ENCODE data around the gene BTBD16. TPM values are rescaled to one million over a fixed set of nuclear protein-coding genes. Genes with fewer than 3 reads are reported as not detected.

The BTBD16 gene
- polyA plus RNA-seq, 1 donor = 0.79 TPM

DNA sequence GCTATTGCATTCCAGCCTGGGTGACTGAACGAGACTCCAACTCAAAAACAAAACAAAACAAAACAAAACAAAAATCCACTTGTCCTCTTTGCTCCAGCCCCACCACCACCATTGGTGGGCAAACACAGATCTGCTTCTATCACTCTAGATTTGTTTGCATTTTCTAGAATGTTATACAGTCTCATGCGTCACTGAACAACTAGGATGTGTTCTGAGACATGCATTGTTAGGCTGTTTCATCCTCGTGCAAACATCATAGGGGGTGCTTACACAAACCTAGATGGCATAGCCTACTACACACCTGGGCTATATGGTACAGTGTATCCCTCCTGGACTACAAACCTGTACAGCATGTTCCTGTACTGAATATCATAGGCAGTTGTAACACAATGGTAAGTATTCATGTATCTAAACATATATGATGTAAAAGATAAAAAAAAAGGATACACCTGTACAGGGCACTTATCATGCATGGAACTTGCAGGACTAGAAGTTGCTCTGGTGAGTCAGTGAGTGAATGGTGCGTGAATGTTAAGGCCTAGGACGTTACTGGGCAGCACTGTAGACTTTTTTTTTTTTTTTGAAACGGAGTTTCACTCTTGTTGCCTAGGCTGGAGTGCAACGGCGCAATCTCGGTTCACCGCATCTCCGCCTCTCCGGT is 45.3 kb downstream of the BTBD16 start:
- Histone ChIP-seq H3K4me1 (ENCODE audit: control insufficient read depth, insufficient read depth, low read length) (peaks cover 8% of the 10 kb centered on the region), H3K36me3 (ENCODE audit: control insufficient read depth, insufficient read depth, low read length) (no peaks in the 10 kb centered on the region), H3K27ac (ENCODE audit: low read length) (no peak overlapping the region), H3K9me3 (ENCODE audit: control insufficient read depth, low read depth, low read length) (no peaks in the 10 kb centered on the region), H3K27me3 (ENCODE audit: control insufficient read depth, insufficient read depth, low read length) (no peaks in the 10 kb centered on the region), H3K4me3 (ENCODE audit: low read length) (no peak overlapping the region)
- WGBS (ENCODE audit: insufficient coverage, low lambda C conversion rate) = no CpG with 5 or more reads among the region's 12 CpGs
- DNase-seq = no peak

DNA sequence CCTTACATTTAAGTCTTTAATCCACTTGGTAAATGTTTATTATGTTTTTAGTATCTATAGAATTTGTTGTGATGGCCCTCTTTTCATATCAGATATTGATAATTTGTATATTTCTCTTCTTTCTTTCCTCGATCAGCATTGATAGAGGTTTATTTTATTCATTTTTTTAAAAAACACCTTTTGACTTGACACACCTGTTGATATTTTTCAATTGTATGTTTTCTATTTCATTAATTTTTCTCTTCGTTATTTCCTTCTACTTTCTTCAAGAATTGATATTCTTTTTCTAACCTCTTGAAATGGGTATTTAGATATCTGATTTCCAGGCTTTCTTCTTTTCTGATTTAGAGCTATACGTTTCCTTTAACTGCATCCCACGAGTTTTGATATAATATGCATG is 50.9 kb downstream of the BTBD16 start:
- 93% methylated on average over 4 of the region's 4 CpGs for WGBS (ENCODE audit: insufficient coverage, low lambda C conversion rate)
- Histone ChIP-seq H3K27ac (ENCODE audit: low read length) (no peak overlapping the region), H3K27me3 (ENCODE audit: control insufficient read depth, insufficient read depth, low read length) (no peaks in the 10 kb centered on the region), H3K4me3 (ENCODE audit: low read length) (no peak overlapping the region), H3K4me1 (ENCODE audit: control insufficient read depth, insufficient read depth, low read length) (no peaks in the 10 kb centered on the region), H3K9me3 (ENCODE audit: control insufficient read depth, low read depth, low read length) (no peaks in the 10 kb centered on the region), H3K36me3 (ENCODE audit: control insufficient read depth, insufficient read depth, low read length) (no peaks in the 10 kb centered on the region)
- DNase-seq = no peak

DNA sequence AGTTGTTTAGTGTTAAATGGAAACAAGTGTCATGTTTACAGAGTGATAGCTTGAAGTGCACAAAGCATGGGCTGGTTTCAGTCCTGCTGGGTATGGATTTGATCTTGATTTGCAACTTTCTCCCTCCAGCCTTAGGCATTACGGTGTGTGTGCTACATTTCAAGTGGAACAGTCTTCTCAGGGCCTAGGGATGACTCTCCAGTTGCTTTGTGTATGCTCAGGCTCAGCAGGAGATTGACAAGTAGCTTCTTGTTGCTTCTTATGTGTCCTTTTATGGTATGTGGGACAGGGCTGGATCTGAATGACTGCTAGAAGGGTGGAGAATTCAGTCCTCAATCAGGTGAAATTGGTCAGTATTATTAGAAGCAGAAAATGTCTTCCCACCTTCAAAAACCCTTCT is 52.1 kb downstream of the BTBD16 start:
- WGBS (ENCODE audit: insufficient coverage, low lambda C conversion rate) = no CpG with 5 or more reads among the region's 1 CpG
- H3K4me3 ChIP-seq (ENCODE audit: low read length) = no peak overlapping the region
- no peak overlapping the region for H3K27ac ChIP-seq (ENCODE audit: low read length)
- no peaks in the 10 kb centered on the region for H3K4me1 ChIP-seq (ENCODE audit: control insufficient read depth, insufficient read depth, low read length)
- no peak for DNase-seq
- H3K27me3 ChIP-seq (ENCODE audit: control insufficient read depth, insufficient read depth, low read length) = no peaks in the 10 kb centered on the region
- no peaks in the 10 kb centered on the region for H3K9me3 ChIP-seq (ENCODE audit: control insufficient read depth, low read depth, low read length)
- no peaks in the 10 kb centered on the region for H3K36me3 ChIP-seq (ENCODE audit: control insufficient read depth, insufficient read depth, low read length)

DNA sequence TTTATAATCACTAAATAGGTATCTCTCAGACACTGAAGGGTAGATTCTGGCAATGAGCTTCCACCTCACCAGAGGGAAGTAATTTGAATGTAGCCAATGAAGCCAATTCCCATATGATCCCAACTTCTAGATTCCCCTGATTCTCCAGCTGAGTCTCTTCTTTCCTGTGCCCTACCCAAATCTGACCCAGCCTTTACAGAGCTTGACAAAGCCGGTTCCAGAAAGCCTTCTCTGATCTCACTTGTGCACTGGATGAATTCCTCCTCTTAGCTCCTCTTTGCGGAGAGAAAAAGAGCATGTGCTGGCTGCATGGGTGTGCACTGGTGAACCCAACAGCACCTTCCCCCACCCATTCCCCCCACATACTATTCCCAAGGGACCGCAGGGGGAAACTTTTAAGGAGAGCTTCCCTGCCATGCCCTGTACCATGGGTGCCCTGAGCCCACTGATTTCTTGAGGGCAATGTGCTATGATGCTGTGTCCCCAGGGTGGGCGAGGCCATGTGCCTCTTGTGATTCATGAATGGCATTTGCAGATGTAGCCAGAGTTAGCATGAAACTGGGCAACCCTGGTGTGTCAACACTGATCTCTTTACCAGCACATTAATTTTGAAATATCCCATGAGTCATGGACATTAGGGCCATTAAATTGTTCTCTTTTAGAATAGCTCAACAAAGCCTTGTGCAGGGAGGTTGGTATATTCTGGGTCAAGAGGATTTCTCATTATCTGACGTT is 53.0 kb downstream of the BTBD16 start:
- DNase-seq = no peak
- 100% methylated on average over 1 of the region's 5 CpGs for WGBS (ENCODE audit: insufficient coverage, low lambda C conversion rate)

DNA sequence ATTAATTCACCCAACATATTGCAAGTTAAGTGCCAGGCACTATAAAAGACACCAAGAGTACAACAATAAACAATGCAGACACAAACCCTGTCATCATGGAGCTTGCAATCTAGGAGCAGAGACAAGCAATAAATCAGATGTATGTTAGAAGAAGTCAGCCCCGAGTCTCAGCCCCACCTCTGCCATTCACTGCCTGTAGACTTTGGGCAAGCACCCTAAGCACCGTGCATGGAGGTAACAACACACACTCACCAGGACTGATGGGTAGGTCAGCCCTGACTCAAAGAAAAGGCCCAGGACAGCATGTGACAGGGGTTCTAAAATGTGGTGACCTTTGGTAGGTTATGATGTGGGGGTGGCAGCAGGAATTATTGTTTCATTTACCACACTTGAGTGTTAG is 54.1 kb downstream of the BTBD16 start:
- no peak for DNase-seq
- WGBS (ENCODE audit: insufficient coverage, low lambda C conversion rate) = no CpG with 5 or more reads among the region's 2 CpGs
- H3K4me3 ChIP-seq (ENCODE audit: low read length) = no peak overlapping the region
- no peaks in the 10 kb centered on the region for H3K9me3 ChIP-seq (ENCODE audit: control insufficient read depth, low read depth, low read length)
- H3K36me3 ChIP-seq (ENCODE audit: control insufficient read depth, insufficient read depth, low read length) = no peaks in the 10 kb centered on the region
- no peaks in the 10 kb centered on the region for H3K4me1 ChIP-seq (ENCODE audit: control insufficient read depth, insufficient read depth, low read length)
- H3K27ac ChIP-seq (ENCODE audit: low read length) = no peak overlapping the region
- no peaks in the 10 kb centered on the region for H3K27me3 ChIP-seq (ENCODE audit: control insufficient read depth, insufficient read depth, low read length)

More for the DNA sequence above, 53.0 kb downstream of the BTBD16 start:
- Histone ChIP-seq H3K9me3 (ENCODE audit: control insufficient read depth, low read depth, low read length) (no peaks in the 10 kb centered on the region), H3K4me1 (ENCODE audit: control insufficient read depth, insufficient read depth, low read length) (no peaks in the 10 kb centered on the region), H3K27me3 (ENCODE audit: control insufficient read depth, insufficient read depth, low read length) (no peaks in the 10 kb centered on the region), H3K36me3 (ENCODE audit: control insufficient read depth, insufficient read depth, low read length) (no peaks in the 10 kb centered on the region), H3K4me3 (ENCODE audit: low read length) (no peak overlapping the region), H3K27ac (ENCODE audit: low read length) (no peak overlapping the region)

DNA sequence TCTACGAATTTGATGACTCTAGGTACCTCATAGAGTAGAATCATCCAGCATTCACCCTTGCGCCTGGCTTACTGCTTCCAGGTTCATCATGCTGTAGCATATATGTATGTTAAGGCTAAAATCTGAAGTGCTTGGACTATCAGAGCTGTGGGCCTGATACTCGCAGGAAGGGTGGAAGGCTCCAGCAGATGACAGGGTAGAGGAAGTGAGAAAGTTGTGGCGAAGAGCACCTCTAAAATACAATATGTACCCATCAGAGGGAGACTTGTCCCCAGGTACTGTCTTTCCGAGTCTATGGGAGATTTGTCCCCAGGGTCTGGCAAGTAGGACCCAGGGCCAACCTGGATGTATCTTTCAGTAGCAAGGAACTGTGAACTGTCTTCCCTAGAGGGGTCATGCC is 55.3 kb downstream of the BTBD16 start:
- WGBS (ENCODE audit: insufficient coverage, low lambda C conversion rate) = no CpG with 5 or more reads among the region's 5 CpGs
- Histone ChIP-seq H3K4me3 (ENCODE audit: low read length) (no peak overlapping the region), H3K4me1 (ENCODE audit: control insufficient read depth, insufficient read depth, low read length) (peaks cover 6% of the 10 kb centered on the region), H3K9me3 (ENCODE audit: control insufficient read depth, low read depth, low read length) (no peaks in the 10 kb centered on the region), H3K36me3 (ENCODE audit: control insufficient read depth, insufficient read depth, low read length) (no peaks in the 10 kb centered on the region), H3K27me3 (ENCODE audit: control insufficient read depth, insufficient read depth, low read length) (no peaks in the 10 kb centered on the region), H3K27ac (ENCODE audit: low read length) (no peak overlapping the region)
- DNase-seq = no peak

DNA sequence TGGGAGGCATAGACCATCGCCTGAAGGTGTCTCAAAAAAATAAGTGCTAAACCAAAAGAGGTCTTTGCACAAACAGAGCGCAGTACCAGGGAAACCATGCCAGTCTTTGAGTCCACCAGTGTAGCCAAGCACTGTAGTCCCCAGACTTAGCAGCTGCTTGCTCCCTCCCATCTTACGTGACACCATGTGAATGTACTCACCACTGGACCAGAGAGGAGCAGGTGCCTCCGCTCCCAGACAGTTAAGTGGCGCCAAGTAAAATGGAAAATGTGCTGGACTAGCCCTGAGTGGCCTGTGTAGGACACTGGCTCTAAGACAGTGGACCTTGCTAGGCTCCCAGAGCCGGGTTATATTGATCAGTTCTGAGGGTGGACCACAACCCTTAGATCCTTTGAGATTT is 55.7 kb downstream of the BTBD16 start:
- no peak overlapping the region for H3K4me3 ChIP-seq (ENCODE audit: low read length)
- WGBS (ENCODE audit: insufficient coverage, low lambda C conversion rate) = no CpG with 5 or more reads among the region's 6 CpGs
- H3K9me3 ChIP-seq (ENCODE audit: control insufficient read depth, low read depth, low read length) = no peaks in the 10 kb centered on the region
- no peak for DNase-seq
- H3K27ac ChIP-seq (ENCODE audit: low read length) = no peak overlapping the region
- no peaks in the 10 kb centered on the region for H3K27me3 ChIP-seq (ENCODE audit: control insufficient read depth, insufficient read depth, low read length)
- peaks cover 6% of the 10 kb centered on the region for H3K4me1 ChIP-seq (ENCODE audit: control insufficient read depth, insufficient read depth, low read length)
- H3K36me3 ChIP-seq (ENCODE audit: control insufficient read depth, insufficient read depth, low read length) = no peaks in the 10 kb centered on the region

DNA sequence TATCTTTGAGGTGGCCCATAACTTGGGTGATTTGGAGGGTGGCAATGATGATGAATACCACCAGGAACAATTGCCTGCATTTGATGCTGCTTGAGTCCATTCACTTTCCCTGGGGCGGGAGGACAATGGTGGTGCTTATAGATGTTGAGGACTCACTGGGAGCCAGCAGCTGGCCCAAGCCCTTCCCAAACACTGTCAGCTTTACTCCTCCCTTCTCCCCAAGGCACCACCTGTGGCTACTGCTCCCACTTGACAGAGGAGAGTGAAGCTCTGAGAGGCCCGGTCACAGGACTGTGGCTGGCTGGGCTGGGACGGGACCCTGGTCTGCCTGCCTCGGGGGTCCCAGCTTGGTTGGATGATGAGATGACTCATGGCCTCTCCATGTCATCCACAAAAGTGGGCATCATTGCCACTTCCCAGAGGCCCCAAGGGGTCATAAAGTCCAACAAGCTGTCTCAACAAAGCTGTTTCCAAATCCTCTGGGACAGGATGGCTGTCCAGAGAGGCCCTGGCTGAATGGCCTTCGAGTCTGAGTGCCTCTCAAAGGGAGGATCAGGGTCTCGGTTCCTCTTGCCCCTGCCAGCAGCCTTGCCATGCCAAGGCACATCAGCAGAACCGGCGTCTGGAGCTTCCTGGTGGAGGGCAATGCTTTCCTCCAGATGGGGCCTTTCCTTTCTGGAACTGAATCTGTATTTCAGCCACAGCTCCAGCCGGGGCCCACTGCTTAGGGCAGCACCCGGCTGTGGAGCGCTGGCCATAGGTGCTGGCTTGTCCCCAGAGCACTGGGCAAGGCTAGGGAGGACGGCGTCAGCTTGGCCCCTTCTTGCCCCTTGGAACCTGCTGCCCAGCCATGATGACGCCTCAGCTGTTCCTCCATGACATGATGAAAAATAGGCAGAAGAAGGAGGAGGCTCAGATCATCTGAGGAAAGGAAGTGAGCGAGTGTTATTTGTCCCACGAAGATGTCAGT is 56.4 kb downstream of the BTBD16 start:
- no peaks in the 10 kb centered on the region for H3K36me3 ChIP-seq (ENCODE audit: control insufficient read depth, insufficient read depth, low read length)
- peaks cover 6% of the 10 kb centered on the region for H3K4me1 ChIP-seq (ENCODE audit: control insufficient read depth, insufficient read depth, low read length)
- H3K27me3 ChIP-seq (ENCODE audit: control insufficient read depth, insufficient read depth, low read length) = no peaks in the 10 kb centered on the region
- DNase-seq = no peak
- no peaks in the 10 kb centered on the region for H3K9me3 ChIP-seq (ENCODE audit: control insufficient read depth, low read depth, low read length)
- no peak overlapping the region for H3K27ac ChIP-seq (ENCODE audit: low read length)
- no CpG with 5 or more reads among the region's 16 CpGs for WGBS (ENCODE audit: insufficient coverage, low lambda C conversion rate)
- H3K4me3 ChIP-seq (ENCODE audit: low read length) = no peak overlapping the region

DNA sequence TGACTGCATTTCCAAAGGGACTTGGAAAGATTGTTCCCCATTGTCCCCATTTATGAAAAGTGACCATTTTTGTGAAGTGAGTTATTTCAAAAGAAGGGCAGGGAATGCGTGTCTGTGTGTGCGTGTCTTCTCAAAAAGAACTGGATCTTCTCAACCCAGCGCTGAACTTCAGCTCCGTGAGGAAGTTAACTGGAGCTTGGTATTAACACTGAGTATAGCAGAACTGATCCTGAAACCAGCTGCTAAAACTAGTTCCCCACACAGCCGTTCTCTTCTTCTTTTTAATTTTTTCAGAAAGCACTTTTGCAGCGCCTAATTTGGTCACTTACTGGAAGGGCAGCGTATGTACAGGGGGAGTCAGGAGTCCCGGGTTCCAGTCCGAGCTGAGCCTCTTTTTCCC is 57.6 kb downstream of the BTBD16 start:
- DNase-seq = no peak

DNA sequence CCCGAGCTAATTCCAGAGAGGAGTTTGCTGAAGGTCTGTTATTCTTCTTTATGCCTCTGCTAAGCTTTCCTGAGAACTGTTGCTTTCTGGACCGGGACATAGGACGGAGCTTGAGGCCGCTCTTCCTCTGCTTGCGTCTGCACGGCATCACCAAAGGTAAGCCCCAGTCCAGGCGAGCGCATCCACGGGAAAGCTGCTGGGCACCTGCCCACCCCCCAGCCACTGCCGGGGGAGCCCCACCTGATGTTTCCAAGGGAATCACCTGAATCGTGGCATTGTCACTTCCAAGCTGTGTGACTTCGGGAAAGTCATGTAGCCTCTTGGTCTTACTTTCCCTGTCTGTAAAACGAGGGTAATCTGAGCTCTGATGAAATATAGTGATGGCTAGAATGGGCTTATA is 58.3 kb downstream of the BTBD16 start:
- no peak for DNase-seq
- no peaks in the 10 kb centered on the region for H3K9me3 ChIP-seq (ENCODE audit: control insufficient read depth, low read depth, low read length)
- H3K4me3 ChIP-seq (ENCODE audit: low read length) = no peak overlapping the region
- peaks cover 6% of the 10 kb centered on the region for H3K4me1 ChIP-seq (ENCODE audit: control insufficient read depth, insufficient read depth, low read length)
- no peak overlapping the region for H3K27ac ChIP-seq (ENCODE audit: low read length)
- H3K36me3 ChIP-seq (ENCODE audit: control insufficient read depth, insufficient read depth, low read length) = no peaks in the 10 kb centered on the region
- H3K27me3 ChIP-seq (ENCODE audit: control insufficient read depth, insufficient read depth, low read length) = no peaks in the 10 kb centered on the region
- WGBS (ENCODE audit: insufficient coverage, low lambda C conversion rate) = no CpG with 5 or more reads among the region's 13 CpGs

More for the DNA sequence above, 57.6 kb downstream of the BTBD16 start:
- H3K27ac ChIP-seq (ENCODE audit: low read length) = no peak overlapping the region
- H3K9me3 ChIP-seq (ENCODE audit: control insufficient read depth, low read depth, low read length) = no peaks in the 10 kb centered on the region
- H3K36me3 ChIP-seq (ENCODE audit: control insufficient read depth, insufficient read depth, low read length) = no peaks in the 10 kb centered on the region
- WGBS (ENCODE audit: insufficient coverage, low lambda C conversion rate) = no CpG with 5 or more reads among the region's 9 CpGs
- no peak overlapping the region for H3K4me3 ChIP-seq (ENCODE audit: low read length)
- H3K27me3 ChIP-seq (ENCODE audit: control insufficient read depth, insufficient read depth, low read length) = no peaks in the 10 kb centered on the region
- H3K4me1 ChIP-seq (ENCODE audit: control insufficient read depth, insufficient read depth, low read length) = peaks cover 6% of the 10 kb centered on the region
